HepG2 (cell line): ENCODE results near the gene EIF3L. TPM values are rescaled to one million over a fixed set of nuclear protein-coding genes. Genes with fewer than 3 reads are reported as not detected.
A peak's percentile ranks its signal among the peaks of the same experiment; 100 is the strongest.

Experiments
- ATAC-seq: fragments of 200-7000 bp; cut with Tn5 transposase; 3 replicates; pipeline ENCODE4 v1.9.1; 2020; ENCODE audit warnings: mild to moderate bottlenecking, moderate library complexity
- Bru-seq: library from RNA; stranded (reverse); fragments of 400-500 nt; gene quantifications from one replicate; lab custom pipeline; 2021; lab: Mats Ljungman, UMichigan
- BruChase-seq, 2 experiments: library from RNA; stranded (reverse); fragments of 400-500 nt; gene quantifications; one replicate each; lab custom pipeline; 2021; lab: Mats Ljungman, UMichigan
- BruUV-seq: library from RNA; stranded (reverse); fragments of 400-500 nt; replicated peaks from 2 replicates; lab custom pipeline; 2021; lab: Mats Ljungman, UMichigan
- CTCF ChIA-PET: fragments of 300-600 bp; formaldehyde crosslinking; extraction: SDS; loops from one replicate; lab custom pipeline; 2021; ENCODE audit warnings: low total read pairs, inconsistent platforms, low intra/inter-chr PET ratio; lab: Yijun Ruan, JAX
- POLR2A ChIA-PET: fragments of 350-600 bp; sonication (Branson Sonifier 250); formaldehyde crosslinking; loops from one replicate; lab custom pipeline; 2020; ENCODE audit warnings: antibody characterized with exemption, inconsistent platforms; lab: Yijun Ruan, JAX
- DNase-seq: peaks from one replicate; pipeline ENCODE4 v3.0.0-alpha.2; 2015; ENCODE audit warnings: low spot score
- FAIRE-seq: peaks from 3 replicates; lab custom pipeline; 2011; peaks lifted over from hg19 to GRCh38; lab: Jason Lieb, UNC
- H2AFZ ChIP-seq: one replicate; pipeline ENCODE4 v1.6.1; 2011; ENCODE audit warnings: low read length, inconsistent platforms
- H3K27ac ChIP-seq: fragments of 300-600 bp; 3 replicates; pipeline ENCODE4 v1.8.0; 2011; ENCODE audit warnings: mixed run types, mild to moderate bottlenecking, mixed read lengths, low read length, inconsistent platforms; ENCODE audit not compliant: insufficient read depth; ENCODE audit errors: extremely low read length
- H3K27me3 ChIP-seq, 2 experiments: fragments of 200-600 bp in 1 of 2; 2 replicates in 1 of 2; 3 replicates in 1 of 2; pipeline versions ENCODE4 v1.6.0 to v1.8.0; 2011; ENCODE audit warnings: low read length in 2 of 2, mild to moderate bottlenecking in 2 of 2, moderate library complexity in 2 of 2, inconsistent platforms in 1 of 2; ENCODE audit not compliant: insufficient read depth in 2 of 2, control insufficient read depth in 1 of 2
- H3K36me3 ChIP-seq, 2 experiments: fragments of 200-600 bp in 1 of 2; replicated peaks in 1 of 2; 2 replicates in 1 of 2; 3 replicates in 1 of 2; pipeline versions ENCODE4 v1.5.1 to v1.8.0; 2011; ENCODE audit warnings: low read length in 2 of 2, inconsistent platforms in 1 of 2; ENCODE audit not compliant: insufficient read depth in 2 of 2, control insufficient read depth in 1 of 2
- H3K4me1 ChIP-seq: 2 replicates; pipeline ENCODE4 v1.5.1; 2012; ENCODE audit warnings: low read length, inconsistent platforms; ENCODE audit not compliant: insufficient read depth
- H3K4me2 ChIP-seq: 2 replicates; pipeline ENCODE4 v1.6.0; 2011; ENCODE audit warnings: low read depth, low read length, inconsistent platforms
- H3K4me3 ChIP-seq, 3 experiments: fragments of 200-600 bp in 1 of 3; sonication (generic), shearing (Covaris generic) in 1 of 3; replicated peaks in 1 of 3; 2 replicates each; pipeline ENCODE4 v1.5.1; 2011 to 2016; ENCODE audit warnings: low read length in 3 of 3, inconsistent platforms in 2 of 3, low read depth in 2 of 3, mild to moderate bottlenecking in 2 of 3, control low read depth in 1 of 3, mixed read lengths in 1 of 3; ENCODE audit not compliant: insufficient read depth in 1 of 3
- H3K79me2 ChIP-seq: one replicate; pipeline ENCODE4 v1.6.1; 2011; ENCODE audit warnings: low read length, inconsistent platforms; ENCODE audit not compliant: insufficient read depth
- H3K9ac ChIP-seq: 2 replicates; pipeline ENCODE4 v1.6.0; 2011; ENCODE audit warnings: mild to moderate bottlenecking, low read depth, low read length, inconsistent platforms; ENCODE audit not compliant: insufficient read depth
- H3K9me3 ChIP-seq: 2 replicates; pipeline ENCODE4 v1.5.1; 2012; ENCODE audit warnings: mild to moderate bottlenecking, low read length
- H4K20me1 ChIP-seq: 2 replicates; pipeline ENCODE4 v1.6.0; 2011; ENCODE audit warnings: inconsistent platforms, mild to moderate bottlenecking, low read length, moderate library complexity; ENCODE audit not compliant: insufficient read depth
- AKNA ChIP-seq: sonication (generic); formaldehyde crosslinking; IDR thresholded peaks from 2 replicates; pipeline ENCODE4 v1.4.0; 2020; ENCODE audit warnings: missing genetic modification reagents, borderline replicate concordance
- BCL6 ChIP-seq: IDR thresholded peaks from 2 replicates; pipeline ENCODE4 v1.6.1; 2016; ENCODE audit warnings: missing genetic modification reagents, missing compliant biosample characterization
- DR1 ChIP-seq: sonication (generic); formaldehyde crosslinking; IDR thresholded peaks from 2 replicates; pipeline ENCODE4 v1.8.0; 2021; ENCODE audit warnings: mild to moderate bottlenecking, missing genetic modification reagents, inconsistent platforms
- ELF1 ChIP-seq: sonication (generic); formaldehyde crosslinking; IDR thresholded peaks from 2 replicates; pipeline ENCODE4 v1.4.0; 2020; ENCODE audit warnings: missing genetic modification reagents
- HOXA5 ChIP-seq: sonication (generic); formaldehyde crosslinking; IDR thresholded peaks from 2 replicates; pipeline ENCODE4 v1.4.0; 2020; ENCODE audit warnings: missing genetic modification reagents
- KLF12 ChIP-seq: sonication (generic); formaldehyde crosslinking; IDR thresholded peaks from 2 replicates; pipeline ENCODE4 v1.4.0; 2020; ENCODE audit warnings: missing genetic modification reagents, borderline replicate concordance
- KLF16 ChIP-seq, 2 experiments: sonication (generic) in 1 of 2; formaldehyde crosslinking in 1 of 2; IDR thresholded peaks; 2 replicates each; pipeline versions ENCODE4 v1.6.1 to v1.8.0; 2016 to 2023; ENCODE audit warnings: missing genetic modification reagents in 2 of 2, missing compliant biosample characterization in 1 of 2
- RXRA ChIP-seq: sonication (generic); formaldehyde crosslinking; IDR thresholded peaks from 2 replicates; pipeline ENCODE4 v1.5.1; 2020; ENCODE audit warnings: missing genetic modification reagents
- SYNCRIP ChIP-seq: fragments of 200-400 bp; formaldehyde crosslinking; IDR thresholded peaks from 2 replicates; pipeline ENCODE4 v1.6.1; 2018; ENCODE audit warnings: mild to moderate bottlenecking, low read depth, low read length; ENCODE audit not compliant: insufficient read depth
- ZFP82 ChIP-seq: sonication (generic); formaldehyde crosslinking; IDR thresholded peaks from 2 replicates; pipeline ENCODE4 v1.5.1; 2020; ENCODE audit warnings: mild to moderate bottlenecking, missing genetic modification reagents, borderline replicate concordance
- ZNF543 ChIP-seq: sonication (generic); formaldehyde crosslinking; IDR thresholded peaks from 2 replicates; pipeline ENCODE4 v1.4.0; 2020; ENCODE audit warnings: mild to moderate bottlenecking, missing genetic modification reagents
- ZNF605 ChIP-seq: sonication (generic); formaldehyde crosslinking; IDR thresholded peaks from 2 replicates; pipeline ENCODE4 v1.8.0; 2022; ENCODE audit warnings: mild to moderate bottlenecking, missing genetic modification reagents
- WGBS: methylation state at CpG from one replicate; pipeline ENCODE4 v1.1.6; 2017; ENCODE audit warnings: low lambda C conversion rate; 5-methylcytosine and 5-hydroxymethylcytosine counted together
- in situ Hi-C: cut with HindIII; loops from 2 replicates; pipeline ENCODE4 v1.10.0; 2017; ENCODE audit warnings: low pct_unique_long_range_greater_than_20kb; ENCODE audit not compliant: extremely low pct_ligation_motif_present
- intact Hi-C: fragments of 100-400 bp; cut with micrococcal nuclease; formaldehyde crosslinking; loops from one replicate; pipeline ENCODE4 v1.10.0; 2022; ENCODE audit not compliant: unreplicated experiment
- long read RNA-seq, 2 experiments: library from RNA in 1 of 2; library from polyadenylated mRNA in 1 of 2; stranded (forward) in 1 of 2; unstranded in 1 of 2; transcript quantifications; one replicate each; pipeline ENCODE4 v2.0.0, GENCODE V29; 2019 to 2022
- polyA minus RNA-seq, 3 experiments: library from RNA; depleted of rRNA, polyadenylated mRNA; stranded (reverse); fragments of >200 nt; gene quantifications; 2 replicates each; pipeline ENCODE4 v1.2.3, GENCODE V29; 2011; ENCODE audit warnings: low replicate concordance in 1 of 3
- polyA plus RNA-seq, 8 experiments: library from polyadenylated mRNA; depleted of rRNA in 3 of 8; stranded (reverse) in 7 of 8; unstranded in 1 of 8; fragments of >200 nt; fragmentation: Illumina TruSeq in 4 of 8; extraction: Trizol in 4 of 8; gene quantifications; 2 replicates each; pipeline versions ENCODE4 v1.2.1 to v1.2.3, GENCODE V29; 2011 to 2016; ENCODE audit warnings: low read depth in 4 of 8, missing spikeins in 1 of 8, mixed read lengths in 1 of 8; ENCODE audit not compliant: insufficient read depth in 1 of 8
- total RNA-seq, 5 experiments: library from RNA; depleted of rRNA; stranded (reverse); fragments of >200 nt; fragmentation: Illumina TruSeq; extraction: Trizol; gene quantifications; 2 replicates each; pipeline ENCODE4 v1.2.3, GENCODE V29; 2016; ENCODE audit warnings: low read depth in 1 of 5

EIF3L gene
- 514 and 695 TPM in 2 replicates for total RNA-seq (2016; rRNA removed; fragmentation: Illumina TruSeq; extraction: Trizol)
- total RNA-seq (2016; cell fraction: cytosol; rRNA removed; fragmentation: Illumina TruSeq; extraction: Trizol; ENCODE audit: low read depth), result 243 and 303 TPM in 2 replicates
- total RNA-seq (2016; cell fraction: insoluble cytoplasmic fraction; rRNA removed; fragmentation: Illumina TruSeq; extraction: Trizol), result 490 and 695 TPM in 2 replicates
- 762 and 870 TPM in 2 replicates for total RNA-seq (2016; cell fraction: membrane; rRNA removed; fragmentation: Illumina TruSeq; extraction: Trizol)
- 260 and 289 TPM in 2 replicates for total RNA-seq (2016; cell fraction: nucleus; rRNA removed; fragmentation: Illumina TruSeq; extraction: Trizol)
- 731 and 793 TPM in 2 replicates for polyA plus RNA-seq (2011; rRNA removed)
- polyA plus RNA-seq (2011; cell fraction: cytosol; rRNA removed), result 709 and 837 TPM in 2 replicates
- polyA plus RNA-seq (2011; cell fraction: nucleus; rRNA removed), result 198 TPM in 2 replicates
- polyA plus RNA-seq (2012), result 793 and 993 TPM in 2 replicates
- 256 and 328 TPM in 2 replicates for polyA plus RNA-seq (2016; cell fraction: cytosol; fragmentation: Illumina TruSeq; extraction: Trizol; ENCODE audit: low read depth)
- 558 and 645 TPM in 2 replicates for polyA plus RNA-seq (2016; cell fraction: insoluble cytoplasmic fraction; fragmentation: Illumina TruSeq; extraction: Trizol; ENCODE audit: low read depth)
- polyA plus RNA-seq (2016; cell fraction: membrane; fragmentation: Illumina TruSeq; extraction: Trizol; ENCODE audit: low read depth), result 640 and 832 TPM in 2 replicates
- polyA plus RNA-seq (2016; cell fraction: nucleus; fragmentation: Illumina TruSeq; extraction: Trizol; ENCODE audit: insufficient read depth, low read depth), result 328 and 345 TPM in 2 replicates
- 689 and 781 TPM in 2 replicates for polyA minus RNA-seq (2011; rRNA and poly(A)+ RNA removed; ENCODE audit: low replicate concordance)
- 221 and 268 TPM in 2 replicates for polyA minus RNA-seq (2011; cell fraction: cytosol; rRNA and poly(A)+ RNA removed)
- polyA minus RNA-seq (2011; cell fraction: nucleus; rRNA and poly(A)+ RNA removed), result 133 and 175 TPM in 2 replicates
- percentile 88 among the genes with signal in this experiment for Bru-seq, nascent RNA
- BruChase-seq, experiment 1, labeled RNA remaining after a 6-hour chase, result percentile 88 among the genes with signal in this experiment
- percentile 85 among the genes with signal in this experiment for BruChase-seq, experiment 2, labeled RNA remaining after a 2-hour chase
- long read RNA-seq, experiment 1, transcript EIF3L-203 (13 exons, 3,220 nt), result major isoform, 583 of 731 reads
- long read RNA-seq, experiment 1, partial matches to known transcripts, result 77 of 731 reads
- long read RNA-seq, experiment 1, other reads (novel, unspliced or antisense), result 69 of 731 reads
- long read RNA-seq, experiment 2, transcript EIF3L-203 (13 exons, 3,220 nt), result major isoform, 580 of 1,207 reads
- long read RNA-seq, experiment 2, transcript EIF3L-209 (2 exons, 348 nt), result minor isoform, 5 of 1,207 reads
- long read RNA-seq, experiment 2, transcript EIF3L-213 (6 exons, 1,294 nt), result minor isoform, 18 of 1,207 reads
- long read RNA-seq, experiment 2, partial matches to known transcripts, result 229 of 1,207 reads
- long read RNA-seq, experiment 2, other reads (novel, unspliced or antisense), result 374 of 1,207 reads

- H3K79me2 ChIP-seq, result peaks cover 52% of the 10 kb centered on the region
- no peaks in the 10 kb centered on the region for H4K20me1 ChIP-seq
- BruUV-seq, result no TSS peak
- peak; percentile 91 for ATAC-seq
- peak within 1 kb of the TSS; percentile 72 to 93 (median 82) for H3K4me3 ChIP-seq
- no peak for FAIRE-seq
- intact Hi-C loops (no loop called here), in situ Hi-C loops (no loop called here)
- H3K4me1 ChIP-seq, result peaks cover 47% of the 10 kb centered on the region
- H3K9ac ChIP-seq, result peak within 1 kb of the TSS; percentile 94
- no peak within 1 kb of the TSS for H2AFZ ChIP-seq
- POLR2A ChIA-PET, result interaction anchor here (1.2 to 3.8 kb wide), 3 partner anchors 14 to 44 kb away, joined by 3 to 14 read pairs (median 5); a partner anchor contains a TSS
- peak within 1 kb of the TSS; percentile 95 for H3K27ac ChIP-seq
- H3K9me3 ChIP-seq, result no peaks in the 10 kb centered on the region
- H3K4me2 ChIP-seq, result peak within 1 kb of the TSS; percentile 79
- peak; percentile 85 for DNase-seq
- WGBS, result under 1% methylated on average over 16 of the region's 49 CpGs
- peaks cover 11 to 34% of the 10 kb centered on the region in 2 experiments for H3K36me3 ChIP-seq
- no peaks in the 10 kb centered on the region; a peak in 2 of 5 replicates for H3K27me3 ChIP-seq
- CTCF ChIA-PET, result no interaction called here
- TF ChIP-seq SYNCRIP (no peak), ZNF543 (CRISPR knock-in tag) (0 out of 2 replicates have a peak, but pooled peaks have one; percentile 42), ELF1 (CRISPR knock-in tag) (peak; percentile 96), KLF16 (CRISPR knock-in tag; IDR thresholded peaks at IDR 0.05) (peak in 1 of 2 experiments; percentile 78; a peak in 1 of 4 replicates), KLF12 (peak; percentile 84), AKNA (peak; percentile 28; the same call in 1 of the 2 replicates), ZFP82 (CRISPR knock-in tag) (peak; percentile 74; the same call in 1 of the 2 replicates), BCL6 (CRISPR knock-in tag) (peak; percentile 45; the same call in 1 of the 2 replicates), ZNF605 (CRISPR knock-in tag) (peak; percentile 56), HOXA5 (CRISPR knock-in tag) (peak; percentile 93), RXRA (CRISPR knock-in tag) (peak; percentile 72), DR1 (peak; percentile 84)
Observed at GRCh38 chr22:37849089-37849751, at the start of gene EIF3L. TSS of gene EIF3L (plus strand) at chr22:37849419. CDS start at chr22:37849450, 31 bp downstream.
